Fibroblast of lung (primary cell): ENCODE measurements around the gene MAPKAPK2.

Experiments used
- CTCF ChIP-seq, 2 donors: IDR thresholded peaks in 1 of 2; conservative IDR thresholded peaks in 1 of 2; 1 replicate in 1 of 2; 2 replicates in 1 of 2; pipeline ENCODE4 v1.5.1; 2011 to 2012; ENCODE audit warnings: low read length in 2 of 2, control low read depth in 1 of 2, inconsistent platforms in 1 of 2, low read depth in 1 of 2, mild to moderate bottlenecking in 1 of 2
- EZH2 ChIP-seq: IDR thresholded peaks from 2 replicates; pipeline ENCODE4 v1.5.1; 2012; ENCODE audit warnings: low read length, control low read depth, mild to moderate bottlenecking; ENCODE audit errors: missing control alignments

- TF ChIP-seq CTCF (conservative IDR thresholded peaks at IDR 0.05 in 1 of 2, IDR thresholded peaks at IDR 0.05 in 1 of 2; ENCODE audit: low read depth in 1 of 2, low read length in 2 of 2) (no peak), EZH2 (no peak)
Observed at GRCh38 chr1:206728697-206728987, 43.9 kb downstream of the MAPKAPK2 start.
